LoVo (cell line): ENCODE results near the gene WIZ.

ENCODE experiments used
- DNase-seq: peaks from one replicate; pipeline ENCODE4 v3.0.0-alpha.2; 2016; ENCODE audit warnings: low spot score

Gene WIZ

DNA sequence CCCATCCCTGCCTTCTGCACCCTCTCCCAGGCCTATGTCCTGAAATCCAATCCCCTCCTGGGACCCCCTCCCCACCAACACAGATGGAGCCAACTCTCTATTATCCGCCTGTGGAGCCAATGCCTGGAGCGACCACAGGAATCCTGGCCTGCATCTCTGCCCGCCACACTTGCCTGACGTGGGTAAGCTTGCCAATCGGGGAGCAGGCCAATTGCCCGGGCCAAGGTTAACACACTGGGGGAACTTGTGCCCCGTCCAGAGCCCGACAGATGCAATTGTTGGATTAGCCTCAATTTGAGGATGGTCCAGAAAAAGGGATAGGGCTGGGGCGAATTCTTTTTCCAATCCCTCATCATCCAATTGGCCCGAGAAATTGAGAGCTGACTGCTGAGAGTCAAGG, 5.9 kb downstream of the WIZ start:
- no peak for DNase-seq

DNA sequence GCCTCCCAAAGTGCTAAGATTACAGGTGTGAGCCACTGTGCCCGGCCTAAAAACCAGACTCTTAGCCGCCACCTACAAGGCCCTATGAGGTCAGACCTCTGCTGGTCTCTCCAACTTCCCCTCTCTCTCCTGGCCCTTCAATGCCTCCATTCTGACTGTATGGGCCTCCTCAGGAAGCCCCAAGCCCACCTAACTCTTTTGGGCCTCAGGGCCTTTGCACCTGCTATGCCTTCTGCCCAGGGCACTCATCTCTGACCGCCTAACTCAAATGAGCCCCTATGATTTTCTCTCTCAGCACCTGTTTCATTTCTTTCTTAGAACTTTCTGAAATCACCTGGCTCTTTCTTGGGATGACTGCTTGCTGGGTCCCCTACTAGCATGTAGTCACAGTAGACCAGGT, 6.4 kb downstream of the WIZ start:
- no peak for DNase-seq

DNA sequence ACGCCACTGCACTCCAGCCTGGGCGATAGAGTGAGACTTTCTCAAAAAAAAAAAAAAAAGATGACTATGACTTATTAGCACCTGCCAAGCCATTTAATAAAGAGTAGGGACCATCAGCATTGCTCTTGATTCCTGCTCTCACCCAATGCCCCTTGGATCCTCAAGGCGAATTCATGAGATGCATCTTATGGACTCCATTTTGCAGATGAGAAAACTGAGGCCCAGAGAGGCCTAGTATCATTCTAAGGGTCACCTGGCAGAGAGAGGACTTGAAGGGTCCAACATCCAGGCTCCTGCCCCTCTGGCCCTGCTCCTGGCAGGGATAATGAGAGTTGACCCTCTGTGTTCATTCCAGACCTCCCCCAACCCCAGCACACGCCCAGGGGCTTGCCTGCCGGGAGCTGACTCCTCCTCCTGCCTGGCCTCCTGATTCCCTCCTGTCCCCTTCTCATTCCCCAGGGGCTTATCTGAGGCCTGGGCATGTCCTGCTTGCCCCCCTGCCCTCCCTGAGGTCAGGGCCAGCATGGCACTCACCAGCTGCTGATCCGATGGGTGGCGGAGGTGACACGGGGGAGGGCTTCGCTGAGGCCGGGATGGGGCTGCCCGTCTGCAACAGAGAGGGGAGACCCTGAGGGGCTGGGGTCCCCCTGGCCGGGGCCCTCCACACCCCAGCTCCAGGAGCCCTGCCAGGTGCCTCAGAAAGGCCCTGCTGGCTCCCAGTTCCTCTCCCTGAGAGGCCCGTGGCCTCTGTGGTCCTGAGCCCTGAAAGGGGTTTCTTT, 7.4 kb downstream of the WIZ start:
- DNase-seq = no peak

DNA sequence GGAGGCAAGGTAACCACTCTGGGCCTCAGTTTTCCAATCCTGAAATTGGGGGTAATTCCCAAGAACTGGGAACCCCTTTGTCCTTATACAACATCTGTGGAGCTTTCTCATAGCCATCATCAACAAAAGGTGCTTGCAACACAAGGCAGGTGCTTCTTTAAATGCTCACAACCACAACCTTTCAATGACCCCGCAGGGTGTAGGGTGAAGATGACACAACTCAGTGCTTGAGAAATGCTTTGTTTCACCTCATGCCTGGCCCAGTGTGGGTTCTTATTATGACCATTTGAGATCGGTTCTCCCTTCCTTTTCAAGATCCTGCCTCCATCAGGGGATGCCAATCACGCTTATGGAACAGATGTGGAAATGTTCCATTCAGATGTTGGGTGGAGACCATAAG, 8.4 kb downstream of the WIZ start:
- no peak for DNase-seq

DNA sequence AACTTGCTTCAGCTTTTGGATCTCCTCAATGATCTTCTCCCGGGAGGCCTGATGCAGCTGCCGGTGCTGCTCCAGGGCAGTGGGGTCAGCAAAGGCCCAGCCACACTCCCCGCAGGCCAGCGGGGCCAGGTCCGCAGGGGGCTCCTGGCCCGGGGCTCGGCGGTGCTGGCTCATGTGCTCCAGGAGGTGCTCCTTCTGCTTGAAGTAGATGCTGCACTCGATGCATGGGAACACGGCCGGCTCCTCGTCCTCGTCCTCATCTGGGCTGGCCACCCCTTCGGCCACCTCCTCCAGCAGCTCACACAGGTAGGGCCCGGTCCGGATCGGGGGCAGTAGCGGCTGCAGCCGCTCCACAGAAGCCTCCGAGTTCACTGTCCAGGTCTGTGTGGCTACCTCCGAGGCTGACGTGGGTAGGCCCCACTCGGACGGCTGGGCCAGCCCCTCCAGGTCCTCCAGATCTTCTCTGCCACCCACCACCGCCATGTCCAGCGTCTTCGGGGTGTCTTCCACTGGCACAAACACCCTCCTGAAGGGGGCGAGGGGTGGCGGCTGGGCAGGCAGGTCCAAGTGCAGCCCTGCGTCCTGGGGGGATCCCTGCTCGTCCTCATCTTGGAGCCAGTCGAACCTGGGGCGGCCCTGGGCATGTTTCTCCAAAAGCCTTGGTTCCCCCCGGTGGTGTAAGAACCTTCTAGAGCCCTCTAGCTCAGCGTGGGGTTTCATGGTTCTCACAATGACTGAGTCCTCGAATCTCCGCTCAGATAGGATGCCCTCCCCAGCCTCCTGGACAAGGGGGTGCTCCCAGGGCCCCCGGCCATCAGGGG, 9.7 kb downstream of the WIZ start:
- no peak for DNase-seq

DNA sequence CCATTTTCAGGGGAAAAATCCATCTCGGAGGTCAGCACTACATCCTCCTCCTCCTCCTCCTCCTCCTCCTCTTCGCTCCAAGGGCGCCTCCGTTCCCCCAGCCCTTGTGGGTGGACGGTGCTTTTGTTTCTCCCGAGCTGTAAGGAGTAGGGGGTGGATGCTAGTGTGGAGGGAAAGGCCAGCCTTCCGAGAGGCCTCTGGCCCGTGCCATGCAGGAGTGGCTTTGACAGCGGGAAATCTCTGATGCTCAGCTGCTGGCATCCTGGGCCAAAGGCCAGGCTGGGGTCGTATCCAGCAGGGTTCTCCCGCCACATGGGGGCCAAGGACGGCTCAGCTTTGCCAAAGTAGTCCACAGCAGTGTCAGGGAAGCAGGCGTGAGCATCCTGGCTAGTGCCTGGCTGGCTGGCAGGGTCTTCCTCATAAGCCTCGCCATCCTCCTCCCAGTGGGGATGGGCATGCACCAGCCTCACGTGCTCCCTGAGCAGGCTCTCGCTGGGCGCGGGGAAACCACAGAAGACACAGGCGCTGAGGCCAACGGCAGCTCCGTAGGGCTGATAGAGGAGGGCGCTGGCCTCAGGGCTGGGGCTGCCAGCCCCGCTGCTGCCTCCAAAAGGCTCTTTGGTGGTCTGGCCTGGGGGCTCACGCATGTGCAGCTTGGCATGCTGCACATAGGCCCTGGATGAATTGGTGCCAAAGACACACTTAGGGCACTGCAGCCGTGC, 10.5 kb downstream of the WIZ start:
- DNase-seq = no peak

DNA sequence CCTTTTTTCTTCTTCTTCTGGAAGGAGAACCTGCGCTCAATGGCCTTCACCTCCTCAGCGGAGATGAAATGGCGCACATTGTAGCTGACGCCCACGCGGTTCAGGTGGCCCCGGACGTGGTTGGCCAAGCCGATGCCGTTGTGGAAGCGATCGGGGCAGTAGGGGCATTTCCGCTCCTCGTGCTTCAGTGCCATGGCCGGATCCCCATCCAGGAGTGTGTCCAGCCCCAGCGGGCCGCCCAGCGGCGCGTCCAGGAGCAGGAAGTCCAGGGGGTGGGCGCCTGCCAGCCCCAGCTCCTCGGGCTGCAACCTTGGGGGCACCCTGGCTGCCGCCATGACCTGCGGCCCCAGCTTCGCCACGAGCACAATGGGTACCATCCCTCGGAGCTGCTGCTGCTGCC, 11.2 kb downstream of the WIZ start:
- DNase-seq = no peak

DNA sequence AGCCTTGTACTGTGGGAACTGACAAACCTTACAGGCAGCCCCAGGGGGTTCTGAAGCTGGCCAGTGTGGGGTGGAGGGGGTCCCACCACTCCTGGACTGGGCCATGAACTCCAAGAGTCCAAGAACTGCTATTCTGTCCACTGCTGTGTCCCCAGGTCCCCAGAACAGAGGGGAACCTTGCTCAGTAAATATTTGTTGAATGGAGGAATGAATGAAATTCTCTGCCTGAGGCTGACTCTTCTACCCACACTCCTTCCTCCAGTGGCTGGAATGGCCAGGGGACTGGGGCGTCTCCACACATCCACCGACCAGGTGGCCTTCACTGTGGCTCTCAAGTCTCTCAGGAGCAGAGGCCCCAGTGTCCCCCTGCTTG, 11.6 kb downstream of the WIZ start:
- DNase-seq = no peak

DNA sequence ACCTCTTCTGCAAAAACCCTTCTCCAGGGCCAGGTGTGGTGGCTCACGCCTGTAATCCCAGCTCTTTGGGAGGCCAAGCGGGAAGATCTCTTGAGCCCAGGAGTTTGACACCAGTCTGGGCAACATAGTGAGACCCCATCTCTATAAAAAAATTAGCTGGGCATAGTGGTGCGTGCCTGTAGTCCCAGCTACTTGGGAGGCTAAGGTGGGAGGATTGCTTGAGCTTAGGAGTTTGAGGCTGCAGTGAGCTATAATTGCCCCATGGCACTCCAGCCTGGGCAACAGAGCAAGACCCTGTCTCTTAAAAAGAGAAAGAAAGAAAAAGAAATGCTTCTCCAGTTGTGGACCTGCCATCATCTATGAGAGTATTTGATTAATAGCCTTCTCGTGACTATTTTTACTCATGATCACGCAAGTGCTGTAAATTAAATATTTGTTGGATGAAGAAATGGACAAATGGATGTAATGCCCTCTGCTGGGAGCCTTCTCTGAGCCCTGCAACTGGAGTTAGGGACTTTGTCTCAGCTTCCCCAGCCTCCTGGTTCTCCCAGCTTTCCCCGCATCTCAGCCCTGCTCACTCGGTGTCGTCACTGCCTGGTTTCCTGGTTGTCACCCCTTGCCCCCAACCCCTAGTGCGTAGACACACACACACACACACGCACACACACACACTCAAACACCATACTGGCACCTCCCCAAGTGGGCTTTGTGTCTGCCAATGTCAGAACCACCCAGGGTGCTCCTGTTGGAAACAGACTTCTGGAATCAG, 12.2 kb downstream of the WIZ start:
- DNase-seq = no peak

DNA sequence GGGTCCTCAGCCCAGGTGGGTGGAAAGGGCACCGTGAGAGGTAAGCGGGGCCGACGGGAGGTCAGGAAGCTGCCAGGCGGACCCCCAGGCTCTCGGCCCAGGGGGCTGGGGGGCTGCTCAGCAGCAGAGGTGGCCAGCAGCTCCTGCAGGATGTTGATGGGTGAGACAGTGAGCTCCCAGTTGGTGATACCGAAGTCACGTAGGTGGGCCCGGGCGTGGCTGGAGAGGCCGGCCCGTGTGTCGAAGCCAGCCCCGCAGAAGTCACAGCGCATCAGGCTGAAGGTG, 13.0 kb downstream of the WIZ start:
- no peak for DNase-seq

DNA sequence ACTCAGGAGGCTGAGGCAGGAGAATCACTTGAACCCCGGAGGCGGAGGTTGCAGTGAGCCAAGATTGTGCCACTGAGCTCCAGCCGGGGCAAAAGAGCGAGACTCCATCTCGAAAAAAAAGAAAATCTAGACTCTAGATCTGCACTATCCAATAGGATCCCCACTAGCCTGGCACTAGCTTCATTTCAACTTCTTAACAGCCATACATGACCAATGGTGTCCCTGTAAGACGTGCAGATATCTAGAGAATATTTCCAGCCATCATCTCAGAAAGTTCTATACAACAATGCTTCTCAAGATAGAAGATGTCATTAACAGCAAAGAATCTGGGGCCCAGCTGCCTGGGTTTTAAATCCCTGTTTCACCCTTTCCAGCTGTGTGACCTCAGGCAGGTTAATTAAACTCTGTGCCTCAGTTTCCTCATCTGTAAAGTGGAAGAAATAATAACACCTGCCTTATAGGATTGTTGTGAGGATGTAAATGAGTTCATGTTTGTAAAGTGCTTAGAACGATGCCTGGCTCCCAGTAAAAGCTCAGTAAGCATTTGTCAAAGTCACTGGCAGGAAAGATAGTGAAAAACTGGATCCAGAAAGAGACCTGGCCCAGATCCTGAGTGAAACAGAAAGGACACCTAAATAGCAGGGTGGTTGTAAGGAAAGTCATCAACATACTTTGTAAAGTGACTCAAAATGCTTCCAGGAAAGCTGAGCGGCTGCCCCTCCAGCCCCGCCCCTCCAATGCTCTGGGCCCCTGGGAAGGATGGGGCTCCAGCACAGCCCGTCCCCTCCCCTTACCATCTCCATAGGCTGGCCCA, 13.5 kb downstream of the WIZ start:
- DNase-seq = no peak

DNA sequence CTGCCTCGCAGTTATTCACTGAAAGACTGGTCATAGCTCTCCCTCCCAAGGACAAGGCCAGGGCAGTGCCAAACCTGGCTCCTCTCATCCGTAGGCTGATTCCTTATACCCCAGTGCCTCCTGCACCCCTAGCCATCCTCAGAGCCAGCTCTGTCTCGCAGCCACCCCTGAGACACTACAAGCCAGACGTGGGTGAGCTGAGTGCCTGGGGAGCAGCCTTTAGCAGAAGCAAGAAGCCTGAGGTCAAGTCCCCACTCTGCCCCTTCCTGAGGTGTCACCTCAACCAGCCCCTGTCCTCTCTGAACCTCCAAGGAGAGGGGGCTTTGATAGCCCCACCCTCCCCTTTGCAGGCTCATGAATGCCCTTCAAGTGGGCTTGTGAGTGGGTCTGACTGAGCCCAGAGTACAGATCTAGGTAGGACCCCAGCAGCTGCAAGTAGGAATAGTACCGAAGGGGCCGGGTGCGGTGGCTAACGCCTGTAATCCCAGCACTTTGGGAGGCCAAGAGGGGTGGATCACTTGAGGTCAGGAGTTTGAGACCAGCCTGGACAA, 16.2 kb downstream of the WIZ start:
- DNase-seq = no peak

DNA sequence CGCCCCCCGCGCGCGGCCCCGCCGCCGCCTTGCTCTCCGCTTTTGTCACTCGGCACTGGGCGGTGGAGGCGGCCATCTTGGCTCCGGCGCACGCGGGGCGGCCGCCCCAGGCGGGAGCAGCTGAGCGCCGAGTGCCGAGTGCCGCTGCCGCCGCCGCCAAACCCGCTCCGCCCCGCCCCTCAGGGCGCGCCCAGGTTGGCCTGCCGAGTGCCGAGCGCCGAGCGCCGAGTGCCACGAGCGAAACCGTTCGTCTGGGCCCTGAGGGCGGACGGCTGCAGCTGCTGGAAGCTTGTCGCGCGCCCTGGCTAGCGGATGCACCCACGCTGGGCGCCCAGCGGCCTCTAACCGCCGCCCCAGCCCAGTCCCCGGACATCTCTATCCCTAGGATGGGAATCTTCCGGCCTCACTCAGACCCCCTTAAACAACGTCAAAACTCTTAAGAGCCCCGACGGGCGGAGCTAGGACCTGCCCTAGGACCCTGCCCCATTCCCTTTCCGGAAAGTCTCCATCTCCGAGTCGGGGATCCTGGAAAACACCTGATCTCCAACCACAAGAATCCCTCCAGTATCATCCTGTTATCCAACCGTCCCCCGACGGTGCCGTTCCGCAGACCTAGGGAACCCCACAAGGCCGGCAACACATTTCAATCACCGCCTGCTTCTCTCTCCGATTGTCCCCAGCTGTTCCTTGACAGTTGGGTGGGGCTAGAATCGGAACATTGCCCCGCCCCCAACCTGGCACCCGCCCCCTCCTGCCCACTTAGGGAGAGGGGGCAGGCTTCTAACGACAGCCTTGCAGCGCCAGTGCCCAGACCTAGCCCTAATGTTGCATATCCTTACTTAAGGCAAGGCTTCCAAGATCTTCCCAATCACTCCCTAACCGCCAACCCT, 16.9 kb downstream of the WIZ start:
- DNase-seq = peak; percentile 92

DNA sequence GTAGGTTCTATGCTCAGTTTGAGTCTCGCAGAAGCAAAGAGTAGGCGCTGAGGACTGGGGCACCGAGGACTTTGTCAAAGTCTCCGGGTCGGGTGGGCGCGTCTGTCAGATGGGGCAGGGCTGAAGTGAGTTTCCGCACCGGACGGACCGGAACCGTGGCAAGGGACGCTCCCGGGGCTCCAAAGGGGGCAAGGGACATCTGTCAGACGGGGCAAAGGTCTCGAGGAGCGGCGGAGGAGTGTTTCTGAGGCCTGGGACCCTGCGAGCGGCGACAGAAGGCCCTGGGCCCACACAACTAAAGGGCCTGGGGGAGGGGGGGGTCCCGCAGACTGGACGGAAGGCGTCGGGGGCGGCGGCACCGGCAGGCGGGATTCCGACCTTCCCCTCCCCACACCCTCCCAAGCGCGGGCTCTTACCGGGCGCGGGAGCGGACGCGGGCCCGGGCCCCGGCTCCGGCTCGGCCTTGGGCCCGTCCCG, 17.7 kb downstream of the WIZ start:
- no peak for DNase-seq

DNA sequence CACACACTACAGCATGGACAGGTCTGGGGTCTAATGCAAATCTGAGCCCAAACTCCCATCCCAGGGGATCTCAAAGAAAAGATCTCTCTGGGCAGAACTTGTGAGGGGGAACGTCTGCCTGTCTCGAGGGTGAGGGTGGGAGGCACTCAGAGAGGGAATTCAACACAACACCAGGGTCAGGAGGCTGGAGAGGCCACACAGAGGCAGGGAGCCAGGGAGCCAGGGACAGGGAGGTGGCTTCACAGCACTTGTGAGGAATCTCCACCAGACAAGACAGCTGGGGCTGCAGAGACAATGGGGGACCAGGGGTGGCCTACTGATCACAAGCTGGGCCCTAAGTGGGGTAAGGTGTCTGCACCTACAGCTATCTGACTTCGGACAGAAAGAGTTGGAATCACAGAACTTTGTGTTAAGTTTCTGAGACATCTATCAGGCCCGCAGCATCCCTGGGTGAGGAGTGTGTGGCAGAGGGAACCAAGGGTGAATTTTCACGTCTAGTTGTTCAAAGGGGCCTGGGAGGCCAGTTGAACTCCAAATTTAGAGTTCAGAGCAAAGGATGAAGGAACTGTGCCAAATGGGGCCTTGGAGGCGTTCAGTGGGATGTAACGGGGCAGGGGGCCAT, 18.2 kb downstream of the WIZ start:
- DNase-seq = no peak

DNA sequence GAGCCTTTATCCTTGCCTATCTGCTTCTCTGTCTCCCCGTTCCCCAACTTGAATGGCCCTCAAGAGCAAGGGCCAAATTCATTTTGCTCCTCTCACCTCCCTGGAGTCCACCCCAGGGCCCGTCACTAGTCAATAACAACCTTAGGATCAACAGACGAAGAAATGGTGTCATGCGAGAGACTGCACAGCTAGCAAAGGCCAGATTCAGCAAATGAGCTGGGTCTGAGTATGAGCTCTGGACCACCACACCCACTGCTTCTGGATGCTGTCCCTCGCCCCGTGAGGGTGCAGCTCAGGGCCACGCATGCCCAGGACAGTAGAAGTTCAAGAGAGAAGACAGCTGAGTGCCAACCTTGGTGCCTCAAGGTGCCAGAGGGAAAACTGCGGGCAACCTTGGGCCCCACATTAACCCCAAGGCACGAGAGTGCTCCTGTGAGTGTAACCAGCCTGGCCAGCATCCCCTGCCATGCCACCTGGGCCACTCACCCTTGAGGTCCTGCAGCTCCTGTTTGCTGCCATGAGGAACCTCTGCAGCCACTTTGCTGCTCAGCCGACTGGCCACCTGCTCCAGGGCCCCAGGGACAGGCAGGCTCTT, 19.1 kb downstream of the WIZ start:
- DNase-seq = no peak

DNA sequence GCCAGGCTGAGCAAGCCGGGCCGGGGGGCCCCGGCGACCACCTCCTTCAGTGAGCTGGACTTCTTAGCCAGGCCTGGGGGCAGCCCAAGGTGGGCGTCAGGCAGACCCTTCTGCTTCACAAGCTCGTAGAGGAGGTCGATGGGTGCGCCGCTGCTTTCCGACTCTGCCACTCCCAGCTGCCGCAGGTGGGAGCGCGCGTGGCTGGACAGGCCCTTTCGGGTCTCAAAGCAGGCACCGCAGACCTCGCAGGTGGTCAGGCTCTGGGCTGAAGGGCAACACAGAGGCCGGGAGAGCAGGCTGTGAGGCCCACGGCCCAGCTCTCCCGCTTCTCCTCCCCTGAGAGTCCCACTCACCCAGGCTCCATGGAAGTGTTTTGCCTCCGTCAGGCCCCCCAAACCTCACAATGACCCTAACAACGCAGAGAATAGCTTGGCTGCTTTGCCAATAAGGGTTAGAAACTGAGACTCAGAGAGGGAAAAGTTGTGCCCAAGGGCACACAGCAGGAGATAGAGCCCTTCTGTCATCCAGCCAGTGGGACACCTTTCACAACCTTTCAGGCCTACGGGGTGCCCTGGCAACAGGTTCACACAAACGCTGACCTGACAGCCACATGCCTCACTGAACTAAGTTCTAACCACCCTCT, 19.8 kb downstream of the WIZ start:
- DNase-seq = no peak

DNA sequence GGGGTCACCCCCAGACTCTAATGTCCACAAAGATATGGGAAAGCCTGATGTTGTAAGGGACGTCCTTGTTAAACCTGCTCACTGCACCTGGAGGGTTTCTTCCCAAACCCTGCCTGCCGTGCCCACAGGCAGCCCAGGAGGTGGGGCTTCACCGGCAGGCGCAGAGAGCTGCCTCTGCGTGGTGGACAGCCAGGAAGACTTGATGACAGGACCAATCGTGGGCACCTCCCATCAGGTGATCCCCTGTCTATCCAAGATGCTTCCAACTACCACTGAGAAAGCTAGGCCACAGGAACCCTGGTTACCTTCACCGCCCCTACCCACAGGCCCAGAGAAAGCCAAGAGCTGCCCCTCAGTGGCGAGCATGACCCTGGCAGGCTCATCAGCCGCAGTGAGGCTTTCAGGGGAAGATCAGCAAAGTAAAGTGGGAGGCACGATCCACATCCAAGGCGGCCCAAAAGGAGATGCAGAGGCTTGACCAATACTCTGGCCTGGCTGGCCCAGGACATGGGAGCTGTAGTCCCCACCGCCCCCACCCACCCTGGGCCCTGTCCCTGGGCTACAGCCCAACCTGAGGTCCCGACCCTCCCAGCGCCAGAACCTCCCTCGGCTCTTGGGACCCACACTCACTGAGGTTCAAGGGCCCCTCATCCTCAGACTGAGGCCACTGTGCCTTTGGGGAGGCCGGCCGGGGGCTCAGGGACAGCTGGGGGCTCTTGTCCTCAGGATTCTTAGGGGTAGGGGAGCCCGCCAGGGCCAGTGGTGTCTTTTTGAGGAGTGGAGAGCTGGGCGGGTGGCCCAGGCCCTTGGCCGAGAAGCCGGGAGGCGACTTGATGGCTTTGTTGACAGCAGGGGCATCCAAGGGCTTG, 20.6 kb downstream of the WIZ start:
- DNase-seq = no peak
